Endothelial cell of umbilical vein (primary cell): ENCODE data around the gene KRTAP5-1.

ENCODE experiments used
- CTCF ChIP-seq, 2 donors: IDR thresholded peaks; 1 replicate in 1 of 2; 2 replicates in 1 of 2; pipeline ENCODE4 v1.5.1; 2011; ENCODE audit warnings: low read length in 2 of 2, mild to moderate bottlenecking in 2 of 2, moderate library complexity in 2 of 2, control low read depth in 1 of 2, inconsistent platforms in 1 of 2, low read depth in 1 of 2; ENCODE audit not compliant: insufficient read depth in 1 of 2; ENCODE audit errors: extremely low read depth in 1 of 2
- MAX ChIP-seq: IDR thresholded peaks from 2 replicates; pipeline ENCODE4 v1.6.1; 2011; ENCODE audit not compliant: insufficient read depth, insufficient read length
- POLR2A ChIP-seq: IDR thresholded peaks from 2 replicates; pipeline ENCODE4 v1.6.1; 2012; ENCODE audit warnings: low read depth, mild to moderate bottlenecking, control low read depth, low read length

- TF ChIP-seq POLR2A (no peak), CTCF (IDR thresholded peaks at IDR 0.05; ENCODE audit: extremely low read depth in 1 of 2, insufficient read depth in 1 of 2, low read depth in 1 of 2, low read length in 2 of 2) (no peak), MAX (no peak)
Observed at GRCh38 chr11:1548221-1549070, 36.6 kb downstream of the KRTAP5-1 start.
